GM12878 (cell line): Measurements from ENCODE around the gene ZDHHC19. TPM values are rescaled to one million over a fixed set of nuclear protein-coding genes. Genes with fewer than 3 reads are reported as not detected.

Experiments
- CBFB ChIP-seq: IDR thresholded peaks from 2 replicates; pipeline ENCODE4 v1.6.1; 2016; ENCODE audit warnings: antibody characterized with exemption, low read depth
- CEBPB ChIP-seq, 2 experiments: fragments of 150-350 bp in 1 of 2; IDR thresholded peaks; 2 replicates each; pipeline ENCODE4 v1.6.1; 2012 to 2014; ENCODE audit warnings: low read depth in 2 of 2, low read length in 2 of 2, borderline replicate concordance in 1 of 2, inconsistent platforms in 1 of 2
- CREM ChIP-seq: IDR thresholded peaks from 2 replicates; pipeline ENCODE4 v1.6.1; 2014; ENCODE audit warnings: antibody characterized with exemption, low read depth
- EZH2 ChIP-seq: IDR thresholded peaks from 2 replicates; pipeline ENCODE4 v1.6.1; 2012; ENCODE audit warnings: low read depth, mild to moderate bottlenecking, control low read depth, inconsistent platforms, low read length, borderline replicate concordance; ENCODE audit not compliant: control insufficient read depth
- HDAC2 ChIP-seq: fragments of 200-600 bp; sonication (generic); IDR thresholded peaks from 2 replicates; pipeline ENCODE4 v1.6.1; 2017
- HDAC6 ChIP-seq: fragments of 200-600 bp; sonication (generic); IDR thresholded peaks from one replicate; pipeline ENCODE4 v1.8.0; 2017; ENCODE audit warnings: antibody characterized with exemption; ENCODE audit not compliant: unreplicated experiment
- IKZF1 ChIP-seq: fragments of 450-650 bp; conservative IDR thresholded peaks from 2 replicates; pipeline ENCODE4 v1.6.1; 2017; ENCODE audit warnings: antibody characterized with exemption, mild to moderate bottlenecking
- IRF5 ChIP-seq: fragments of 450-650 bp; IDR thresholded peaks from 2 replicates; pipeline ENCODE4 v1.6.1; 2017; ENCODE audit warnings: borderline replicate concordance
- MEF2A ChIP-seq: IDR thresholded peaks from 2 replicates; pipeline ENCODE4 v1.6.1; 2011; ENCODE audit warnings: low read depth, mild to moderate bottlenecking, low read length, moderate library complexity; ENCODE audit not compliant: insufficient read depth
- MYB ChIP-seq: fragments of 150-350 bp; IDR thresholded peaks from 2 replicates; pipeline ENCODE4 v1.6.1; 2014; ENCODE audit warnings: mild to moderate bottlenecking, low read depth, low read length, borderline replicate concordance
- POU2F2 ChIP-seq: IDR thresholded peaks from 3 replicates; pipeline ENCODE4 v1.6.1; 2011; ENCODE audit warnings: low read depth, mild to moderate bottlenecking, low read length, borderline replicate concordance
- PRDM15 ChIP-seq: fragments of 450-650 bp; formaldehyde crosslinking; IDR thresholded peaks from 2 replicates; pipeline ENCODE4 v1.4.0; 2020; ENCODE audit warnings: mild to moderate bottlenecking, moderate library complexity
- RBBP5 ChIP-seq: fragments of 200-600 bp; sonication (generic); conservative IDR thresholded peaks from 2 replicates; pipeline ENCODE4 v1.6.1; 2016
- SKIL ChIP-seq: fragments of 450-650 bp; IDR thresholded peaks from 2 replicates; pipeline ENCODE4 v1.6.1; 2017; ENCODE audit warnings: mild to moderate bottlenecking, low read depth, inconsistent platforms; ENCODE audit not compliant: poor library complexity, severe bottlenecking
- SMAD1 ChIP-seq: fragments of 450-650 bp; IDR thresholded peaks from 2 replicates; pipeline ENCODE4 v1.6.1; 2018; ENCODE audit warnings: mild to moderate bottlenecking, low read depth; ENCODE audit not compliant: partially characterized antibody
- TAF1 ChIP-seq: IDR thresholded peaks from 2 replicates; pipeline ENCODE4 v1.6.1; 2011; ENCODE audit warnings: mild to moderate bottlenecking, low read depth, low read length, borderline replicate concordance
- ZBTB4 ChIP-seq: fragments of 450-650 bp; formaldehyde crosslinking; IDR thresholded peaks from 2 replicates; pipeline ENCODE4 v1.4.0; 2022; ENCODE audit warnings: mild to moderate bottlenecking, moderate library complexity
- ZNF274 ChIP-seq: IDR thresholded peaks from one replicate; pipeline ENCODE4 v1.8.0; 2011; ENCODE audit not compliant: insufficient read length, insufficient read depth
- polyA plus RNA-seq, 11 experiments: library from polyadenylated mRNA; depleted of rRNA in 4 of 11; unstranded in 6 of 11; stranded (reverse) in 5 of 11; fragments of >200 nt; fragmentation: Nextera tagmentation in 4 of 11; fragmentation: Illumina TruSeq in 1 of 11; extraction: Ambion mirVana in 4 of 11; extraction: Trizol in 1 of 11; gene quantifications; 1 replicate in 1 of 11; 2 replicates in 10 of 11; pipeline versions ENCODE4 v1.2.1 to v1.2.3, GENCODE V29; 2011 to 2016; ENCODE audit warnings: inconsistent platforms in 2 of 11, missing spikeins in 2 of 11, low read depth in 1 of 11
- total RNA-seq, 4 experiments: library from RNA; depleted of rRNA in 3 of 4; stranded (reverse); fragments of >200 nt in 3 of 4; fragmentation: Illumina TruSeq in 1 of 4; extraction: Trizol in 1 of 4; gene quantifications; 2 replicates each; pipeline versions ENCODE4 v1.2.1 to v1.2.3, GENCODE V29; 2013 to 2021

ZDHHC19 gene
- total and polyA plus RNA-seq, 10 of the 15 experiments (the other 5 are each of a cell fraction or from before 2014, with no cell fraction given): 0.26 TPM; not detected in 9

- TF ChIP-seq SKIL (peak; percentile 91), CREM (peak; percentile 69), IRF5 (no peak), CEBPB (IDR thresholded peaks at IDR 0.05; ENCODE audit: borderline replicate concordance in 1 of 2, low read depth in 2 of 2, low read length in 2 of 2) (peak in 1 of 2 experiments; percentile 83; a peak in 2 of 4 replicates), MYB (no peak), HDAC2 (0 out of 2 replicates have a peak, but pooled peaks have one; percentile 28), RBBP5 (no peak), POU2F2 (no peak; the same call in 1 of the 3 replicates), HDAC6 (no peak), ZNF274 (no peak), SMAD1 (peak; percentile 55), ZBTB4 (no peak), TAF1 (peak; percentile 18; the same call in 1 of the 2 replicates), CBFB (peak; percentile 74), EZH2 (no peak), MEF2A (peak; percentile 92; the same call in 1 of the 2 replicates), IKZF1 (peak; percentile 93), PRDM15 (CRISPR knock-in tag) (no peak; the same call in 1 of the 2 replicates)
Measured at GRCh38 chr3:196179380-196180308, 31.6 kb downstream of the ZDHHC19 start (continued).
